H1 (cell line): ENCODE data around the gene VPS52. TPM values are rescaled to one million over a fixed set of nuclear protein-coding genes. Genes with fewer than 3 reads are reported as not detected.
A peak's percentile ranks its signal among the peaks of the same experiment; 100 is the strongest.

Experiments
- CTCF ChIA-PET: fragments of 300-600 bp; sonication (Branson Sonifier 250); formaldehyde crosslinking; loops from one replicate; lab custom pipeline; 2021; ENCODE audit not compliant: partially characterized antibody; lab: Charles Lee
- POLR2A ChIA-PET: fragments of 300-600 bp; sonication (Branson Sonifier 250); formaldehyde crosslinking; loops from one replicate; lab custom pipeline; 2021; ENCODE audit warnings: inconsistent platforms; ENCODE audit not compliant: partially characterized antibody; lab: Charles Lee
- DNase-seq, 2 experiments: peaks; one replicate each; pipeline versions ENCODE4 v3.0.0 to v3.0.0-alpha.2; 2010 to 2022; ENCODE audit warnings: low spot score in 2 of 2, low read depth in 1 of 2, mixed read lengths in 1 of 2
- FAIRE-seq: peaks from 2 replicates; lab custom pipeline; 2011; peaks lifted over from hg19 to GRCh38; lab: Jason Lieb, UNC
- H2AFZ ChIP-seq: 2 replicates; pipeline ENCODE4 v1.8.1; 2012; ENCODE audit warnings: low read length, inconsistent platforms
- H2AK5ac ChIP-seq: 2 replicates; pipeline ENCODE4 v1.6.1; 2013; ENCODE audit warnings: low read depth, low read length
- H2BK120ac ChIP-seq: replicated peaks from 2 replicates; pipeline ENCODE3; 2013; ENCODE audit warnings: low read depth, low read length, inconsistent platforms
- H2BK12ac ChIP-seq: 2 replicates; pipeline ENCODE4 v1.6.1; 2013; ENCODE audit warnings: low read depth, low read length
- H2BK15ac ChIP-seq: 2 replicates; pipeline ENCODE4 v1.6.1; 2013; ENCODE audit warnings: low read length
- H2BK20ac ChIP-seq: 2 replicates; pipeline ENCODE4 v1.6.1; 2013; ENCODE audit warnings: low read length
- H2BK5ac ChIP-seq: 2 replicates; pipeline ENCODE4 v1.6.1; 2013; ENCODE audit warnings: low read depth, low read length
- H3K14ac ChIP-seq: 2 replicates; pipeline ENCODE4 v1.6.1; 2013; ENCODE audit warnings: inconsistent platforms; ENCODE audit not compliant: insufficient read length
- H3K18ac ChIP-seq: 2 replicates; pipeline ENCODE4 v1.6.1; 2013; ENCODE audit warnings: low read length; ENCODE audit errors: extremely low read depth
- H3K23ac ChIP-seq: 2 replicates; pipeline ENCODE4 v1.6.1; 2013; ENCODE audit warnings: inconsistent platforms; ENCODE audit not compliant: insufficient read length
- H3K23me2 ChIP-seq: 2 replicates; pipeline ENCODE4 v1.6.1; 2013; ENCODE audit warnings: low read depth, low read length
- H3K27ac ChIP-seq: 2 replicates; pipeline ENCODE4 v1.6.1; 2011; ENCODE audit warnings: low read depth, low read length, inconsistent platforms
- H3K27me3 ChIP-seq, 4 experiments: replicated peaks in 1 of 4; 1 replicate in 1 of 4; 2 replicates in 3 of 4; pipeline versions ENCODE4 v1.6.1 to v1.8.1; 2011 to 2013; ENCODE audit warnings: low read length in 3 of 4, mild to moderate bottlenecking in 3 of 4, inconsistent platforms in 2 of 4, mixed read lengths in 2 of 4, moderate library complexity in 1 of 4; ENCODE audit not compliant: control insufficient read depth in 3 of 4, insufficient read depth in 3 of 4; ENCODE audit errors: extremely low read depth in 1 of 4
- H3K36me3 ChIP-seq, 4 experiments: 2 replicates each; pipeline versions ENCODE4 v1.6.1 to v1.8.1; 2011 to 2013; ENCODE audit warnings: mild to moderate bottlenecking in 4 of 4, low read length in 3 of 4, moderate library complexity in 2 of 4, control low read depth in 1 of 4, inconsistent platforms in 1 of 4; ENCODE audit not compliant: insufficient read depth in 4 of 4, control insufficient read depth in 2 of 4
- H3K4ac ChIP-seq: replicated peaks from 2 replicates; pipeline ENCODE3; 2013; ENCODE audit warnings: low read length, low read depth, mixed read lengths, inconsistent platforms; ENCODE audit not compliant: insufficient read length
- H3K4me1 ChIP-seq, 4 experiments: replicated peaks in 1 of 4; 1 replicate in 1 of 4; 2 replicates in 3 of 4; pipeline versions ENCODE4 v1.6.1 to v1.8.1; 2011 to 2013; ENCODE audit warnings: low read length in 3 of 4, inconsistent platforms in 2 of 4, mixed read lengths in 1 of 4; ENCODE audit not compliant: insufficient read depth in 4 of 4, control insufficient read depth in 3 of 4
- H3K4me2 ChIP-seq, 2 experiments: 2 replicates each; pipeline versions ENCODE4 v1.6.1 to v1.8.1; 2011 to 2013; ENCODE audit warnings: low read depth in 2 of 2, low read length in 2 of 2, control low read depth in 1 of 2, inconsistent platforms in 1 of 2, mild to moderate bottlenecking in 1 of 2; ENCODE audit not compliant: insufficient read depth in 1 of 2
- H3K4me3 ChIP-seq, 4 experiments: fragments of 200-600, 300-600 bp in 1 of 4; sonication (generic), shearing (Covaris generic), sonication (Bioruptor Twin) in 1 of 4; 2 replicates each; pipeline versions ENCODE4 v1.5.1 to v1.8.1; 2011 to 2016; ENCODE audit warnings: low read length in 4 of 4, low read depth in 3 of 4, control low read depth in 2 of 4, inconsistent platforms in 2 of 4, mild to moderate bottlenecking in 2 of 4, mixed read lengths in 1 of 4, moderate library complexity in 1 of 4; ENCODE audit not compliant: insufficient read depth in 2 of 4; ENCODE audit errors: extremely low read depth in 1 of 4
- H3K56ac ChIP-seq: replicated peaks from 2 replicates; pipeline ENCODE3; 2013; ENCODE audit warnings: low read depth, mild to moderate bottlenecking, mixed read lengths, low read length, inconsistent platforms; ENCODE audit not compliant: insufficient read length
- H3K79me1 ChIP-seq: 2 replicates; pipeline ENCODE4 v1.6.1; 2013; ENCODE audit warnings: low read depth, low read length, control low read depth
- H3K79me2 ChIP-seq, 2 experiments: 2 replicates each; pipeline versions ENCODE4 v1.6.1 to v1.8.1; 2012 to 2013; ENCODE audit warnings: low read length in 2 of 2, mild to moderate bottlenecking in 2 of 2, inconsistent platforms in 1 of 2; ENCODE audit not compliant: insufficient read depth in 2 of 2, control insufficient read depth in 1 of 2
- H3K9ac ChIP-seq, 4 experiments: replicated peaks in 1 of 4; 1 replicate in 1 of 4; 2 replicates in 3 of 4; pipeline versions ENCODE4 v1.6.1 to v1.8.1; 2011 to 2013; ENCODE audit warnings: low read depth in 3 of 4, low read length in 3 of 4, control low read depth in 2 of 4, mild to moderate bottlenecking in 2 of 4, moderate library complexity in 2 of 4, inconsistent platforms in 1 of 4; ENCODE audit errors: extremely low read depth in 1 of 4
- H3K9me3 ChIP-seq, 2 experiments: 2 replicates each; pipeline versions ENCODE4 v1.6.1 to v1.8.1; 2012 to 2013; ENCODE audit warnings: mild to moderate bottlenecking in 2 of 2, moderate library complexity in 2 of 2, control low read depth in 1 of 2, inconsistent platforms in 1 of 2, low read depth in 1 of 2, low read length in 1 of 2, mixed read lengths in 1 of 2; ENCODE audit not compliant: insufficient read depth in 2 of 2
- H4K20me1 ChIP-seq, 2 experiments: replicated peaks in 1 of 2; 2 replicates each; pipeline versions ENCODE3 to v1.8.1; 2011 to 2013; ENCODE audit warnings: inconsistent platforms in 2 of 2, low read length in 2 of 2, mild to moderate bottlenecking in 1 of 2; ENCODE audit not compliant: insufficient read depth in 2 of 2, control insufficient read depth in 1 of 2
- H4K5ac ChIP-seq: 2 replicates; pipeline ENCODE4 v1.6.1; 2013; ENCODE audit warnings: low read length, low read depth, mixed read lengths, inconsistent platforms; ENCODE audit not compliant: insufficient read length
- H4K8ac ChIP-seq: 2 replicates; pipeline ENCODE4 v1.8.0; 2013; ENCODE audit warnings: mild to moderate bottlenecking, moderate library complexity, low read length, inconsistent platforms; ENCODE audit not compliant: insufficient read depth; ENCODE audit errors: extremely low read depth
- H4K91ac ChIP-seq: replicated peaks from 2 replicates; pipeline ENCODE3; 2013; ENCODE audit warnings: low read length, mixed read lengths, inconsistent platforms; ENCODE audit not compliant: insufficient read length
- KDM5A ChIP-seq: fragments of 200-600 bp; IDR thresholded peaks from 2 replicates; pipeline ENCODE4 v1.7.1; 2012; ENCODE audit warnings: mild to moderate bottlenecking, low read length, inconsistent platforms, mixed read lengths
- MAFK ChIP-seq: IDR thresholded peaks from 2 replicates; pipeline ENCODE4 v1.6.1; 2012; ENCODE audit warnings: low read depth, mild to moderate bottlenecking, improper control_type of control experiment, low read length
- PHF8 ChIP-seq: fragments of 200-600 bp; sonication (generic); conservative IDR thresholded peaks from 2 replicates; pipeline ENCODE4 v1.7.1; 2012; ENCODE audit warnings: low read depth, mild to moderate bottlenecking, inconsistent platforms, low read length, moderate library complexity
- WGBS, 2 experiments: shearing (Covaris generic) in 1 of 2; methylation state at CpG; one replicate each; pipeline versions ENCODE4 v1.1.6 to v1.1.7; 2013 to 2015; ENCODE audit warnings: low lambda C conversion rate in 2 of 2, mixed read lengths in 2 of 2, inconsistent platforms in 1 of 2, low coverage in 1 of 2, missing lambda C conversion rate in 1 of 2; ENCODE audit not compliant: insufficient replicate concordance in 2 of 2, insufficient coverage in 1 of 2, insufficient read length in 1 of 2; ENCODE audit errors: extremely low coverage in 1 of 2, missing lambda C conversion rate in 1 of 2; 5-methylcytosine and 5-hydroxymethylcytosine counted together
- polyA plus RNA-seq, 7 experiments: library from polyadenylated mRNA; depleted of rRNA in 3 of 7; stranded (reverse) in 5 of 7; unstranded in 2 of 7; fragments of >200 nt in 5 of 7; fragments of 200-250 nt in 2 of 7; gene quantifications; 1 replicate in 5 of 7; 2 replicates in 1 of 7; 4 replicates in 1 of 7; pipeline versions ENCODE4 v1.2.1 to v1.2.3, GENCODE V29; 2011 to 2013; ENCODE audit warnings: missing spikeins in 2 of 7, mixed read lengths in 2 of 7
- total RNA-seq: library from RNA; stranded (reverse); fragmentation: NEBNext Ultra II Directional; extraction: Animal tissue kit (Norgen Biotek cat#: 25700); gene quantifications from 2 replicates; pipeline ENCODE4 v1.2.1, GENCODE V29; 2021

VPS52 gene
- total and polyA plus RNA-seq, 2 of the 8 experiments (the other 6 are each of a cell fraction or from before 2014, with no cell fraction given), result 36.5 to 86.3 TPM

DNA sequence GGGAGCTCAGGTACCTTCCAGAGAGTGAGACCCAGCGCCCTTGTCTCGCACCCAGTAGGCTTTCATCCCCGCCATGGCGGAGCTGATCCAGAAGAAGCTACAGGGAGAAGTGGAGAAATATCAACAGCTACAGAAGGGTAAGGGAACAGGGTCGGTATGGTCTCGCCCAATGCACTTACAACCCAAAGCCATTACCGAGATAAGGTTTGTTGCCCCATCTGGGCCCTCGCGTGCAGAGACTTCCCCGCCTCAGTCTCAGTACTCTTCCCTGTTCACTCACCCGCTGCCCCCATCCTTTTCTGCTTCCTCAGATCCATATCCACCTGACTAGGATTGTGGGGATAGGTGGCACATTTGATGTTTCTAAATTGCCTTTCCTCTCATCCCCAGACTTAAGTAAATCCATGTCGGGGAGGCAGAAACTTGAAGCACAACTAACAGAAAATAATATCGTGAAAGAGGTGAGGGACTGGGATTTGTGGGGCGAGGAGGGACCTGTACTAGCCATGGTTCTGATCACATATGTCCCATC is 18.2 kb upstream of the VPS52 start:
- no peak overlapping the region for H4K5ac ChIP-seq
- peak overlapping the region; percentile 74 to 85 (median 80) for H3K9ac ChIP-seq
- H2AK5ac ChIP-seq, result no peak overlapping the region
- DNase-seq (no peak), FAIRE-seq (no peak)
- peaks cover 17 to 34% (median 30%) of the 10 kb centered on the region in 4 experiments for H3K36me3 ChIP-seq
- H3K23me2 ChIP-seq, result peaks cover 8% of the 10 kb centered on the region; the same call in 1 of the 2 replicates
- H3K27ac ChIP-seq, result peak overlapping the region; percentile 37; the same call in 1 of the 2 replicates
- H3K18ac ChIP-seq, result no peak overlapping the region
- H3K79me2 ChIP-seq, result peaks cover 4 to 31% of the 10 kb centered on the region in 2 experiments; a peak in 3 of 4 replicates
- H4K8ac ChIP-seq, result 0 out of 2 replicates have a peak overlapping the region, but pooled peaks have one; percentile 90
- no peak overlapping the region for H2BK5ac ChIP-seq
- H3K23ac ChIP-seq, result no peak overlapping the region
- peaks cover 0 to 6% of the 10 kb centered on the region in 2 experiments for H4K20me1 ChIP-seq
- no peak overlapping the region for H3K4ac ChIP-seq
- ChIA-PET CTCF (interaction anchor here (0.5 to 7.2 kb wide), 5 partner anchors 8 to 117 kb away, joined by 3 to 81 read pairs (median 4); partner anchors contain the start of genes B3GALT4 and RGL2), POLR2A (interaction anchor here (0.6 to 16.7 kb wide), 12 partner anchors 9 to 318 kb away, joined by 3 to 337 read pairs (median 4); partner anchors contain the start of genes B3GALT4, RGL2, RPS18 and TAPBP)
- no peak overlapping the region for H2BK12ac ChIP-seq
- peaks cover 0 to 11% (median 5%) of the 10 kb centered on the region in 4 experiments; a peak in 5 of 7 replicates for H3K4me1 ChIP-seq
- H3K4me2 ChIP-seq, result peak overlapping the region; percentile 76 to 92
- TF ChIP-seq PHF8, result 0 out of 2 replicates have a peak, but pooled peaks have one; percentile 22
- 0 out of 2 replicates have a peak, but pooled peaks have one; percentile 30 for TF ChIP-seq KDM5A
- no peak for TF ChIP-seq MAFK
- no peak overlapping the region for H2BK20ac ChIP-seq
- no peaks in the 10 kb centered on the region for H3K27me3 ChIP-seq
- no peak overlapping the region for H2BK15ac ChIP-seq
- H3K9me3 ChIP-seq, result no peaks in the 10 kb centered on the region; a peak in 1 of 4 replicates
- 7% methylated on average over 14 of the region's 14 CpGs; no CpG with 5 or more reads in 1 of the 2 experiments for WGBS, 2 experiments
- no peak overlapping the region for H3K14ac ChIP-seq
- no peak overlapping the region for H2BK120ac ChIP-seq
- H2AFZ ChIP-seq, result no peak overlapping the region
- H3K4me3 ChIP-seq, result peak overlapping the region; percentile 74 to 97 (median 84)
- peaks cover 8% of the 10 kb centered on the region; the same call in 1 of the 2 replicates for H3K79me1 ChIP-seq
- H4K91ac ChIP-seq, result no peak overlapping the region
- no peak overlapping the region for H3K56ac ChIP-seq
